Fibroblast of the aortic adventitia (primary cell): ENCODE data around the gene FGF12. TPM values are rescaled to one million over a fixed set of nuclear protein-coding genes. Genes with fewer than 3 reads are reported as not detected.
"Not testable (repeated sequence)": the region's sequence is repeated elsewhere in the genome, so short reads cannot be mapped to it uniquely, and the experiment has no call there.

Experiments used
- DNase-seq: peaks from one replicate; pipeline ENCODE4 v3.0.0-alpha.2; 2010; ENCODE audit warnings: low read depth
- H3K4me3 ChIP-seq: 2 replicates; pipeline ENCODE4 v1.5.1; 2011; ENCODE audit warnings: low read depth, mild to moderate bottlenecking, control low read depth, low read length, moderate library complexity
- total RNA-seq: library from RNA; depleted of rRNA; stranded (reverse); fragments of >200 nt; gene quantifications from 2 replicates; pipeline ENCODE4 v1.2.3, GENCODE V29; 2012; ENCODE audit warnings: low replicate concordance
- TF ChIP-seq, protein P1 (sequence below): IDR thresholded peaks from 2 replicates; pipeline ENCODE4 v1.5.1; 2011; ENCODE audit warnings: mild to moderate bottlenecking, low read length, control low read depth, inconsistent platforms; ENCODE audit not compliant: insufficient read depth

FGF12 gene
- total RNA-seq, 1 donor, result 0.36 TPM

GRCh38 chr3:192747145-192747544 is 19.8 kb upstream of the FGF12 start:
- TF ChIP-seq, protein P1, sequence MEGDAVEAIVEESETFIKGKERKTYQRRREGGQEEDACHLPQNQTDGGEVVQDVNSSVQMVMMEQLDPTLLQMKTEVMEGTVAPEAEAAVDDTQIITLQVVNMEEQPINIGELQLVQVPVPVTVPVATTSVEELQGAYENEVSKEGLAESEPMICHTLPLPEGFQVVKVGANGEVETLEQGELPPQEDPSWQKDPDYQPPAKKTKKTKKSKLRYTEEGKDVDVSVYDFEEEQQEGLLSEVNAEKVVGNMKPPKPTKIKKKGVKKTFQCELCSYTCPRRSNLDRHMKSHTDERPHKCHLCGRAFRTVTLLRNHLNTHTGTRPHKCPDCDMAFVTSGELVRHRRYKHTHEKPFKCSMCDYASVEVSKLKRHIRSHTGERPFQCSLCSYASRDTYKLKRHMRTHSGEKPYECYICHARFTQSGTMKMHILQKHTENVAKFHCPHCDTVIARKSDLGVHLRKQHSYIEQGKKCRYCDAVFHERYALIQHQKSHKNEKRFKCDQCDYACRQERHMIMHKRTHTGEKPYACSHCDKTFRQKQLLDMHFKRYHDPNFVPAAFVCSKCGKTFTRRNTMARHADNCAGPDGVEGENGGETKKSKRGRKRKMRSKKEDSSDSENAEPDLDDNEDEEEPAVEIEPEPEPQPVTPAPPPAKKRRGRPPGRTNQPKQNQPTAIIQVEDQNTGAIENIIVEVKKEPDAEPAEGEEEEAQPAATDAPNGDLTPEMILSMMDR, result no peak
- DNase-seq, result no peak

DNA sequence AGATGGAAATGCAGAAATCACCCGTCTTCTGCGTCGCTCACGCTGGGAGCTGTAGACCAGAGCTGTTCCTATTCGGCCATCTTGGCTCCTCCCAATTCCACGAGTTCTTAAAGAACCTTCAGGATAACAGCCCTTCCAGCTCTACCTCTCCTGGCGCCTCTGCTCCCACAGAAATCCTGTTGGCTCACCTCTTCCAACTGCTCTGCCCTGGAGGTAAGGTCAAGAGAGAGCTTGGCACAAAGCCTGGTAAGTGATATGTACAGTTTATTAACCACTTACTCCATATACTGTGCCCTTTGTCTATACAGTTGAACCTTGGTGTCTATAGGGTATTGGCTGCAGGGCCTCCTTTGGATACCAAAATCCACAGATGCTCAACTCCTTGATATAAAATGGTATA is 17.8 kb upstream of the FGF12 start:
- TF ChIP-seq, protein P1, result no peak
- no peak overlapping the region for H3K4me3 ChIP-seq
- no peak for DNase-seq

More at GRCh38 chr3:192747145-192747544, 19.8 kb upstream of the FGF12 start:
- H3K4me3 ChIP-seq, result no peak overlapping the region

DNA sequence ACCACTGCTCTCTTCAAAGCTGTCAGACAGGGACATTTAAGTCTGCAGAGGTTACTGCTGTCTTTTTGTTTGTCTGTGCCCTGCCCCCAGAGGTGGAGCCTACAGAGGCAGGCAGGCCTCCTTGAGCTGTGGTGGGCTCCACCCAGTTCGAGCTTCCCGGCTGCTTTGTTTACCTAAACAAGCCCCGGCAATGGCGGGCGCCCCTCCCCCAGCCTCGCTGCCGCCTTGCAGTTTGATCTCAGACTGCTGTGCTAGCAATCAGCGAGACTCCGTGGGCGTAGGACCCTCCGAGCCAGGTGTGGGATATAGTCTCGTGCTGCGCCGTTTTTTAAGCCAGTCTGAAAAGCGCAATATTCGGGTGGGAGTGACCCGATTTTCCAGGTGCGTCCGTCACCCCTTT is 17.3 kb upstream of the FGF12 start:
- not testable (repeated sequence) for H3K4me3 ChIP-seq, DNase-seq

- TF ChIP-seq, protein P1, result no peak
- no peak for DNase-seq
- H3K4me3 ChIP-seq, result no peak overlapping the region
These were observed 10.2 kb upstream of the FGF12 start for GRCh38 chr3:192737506-192737905.

DNA sequence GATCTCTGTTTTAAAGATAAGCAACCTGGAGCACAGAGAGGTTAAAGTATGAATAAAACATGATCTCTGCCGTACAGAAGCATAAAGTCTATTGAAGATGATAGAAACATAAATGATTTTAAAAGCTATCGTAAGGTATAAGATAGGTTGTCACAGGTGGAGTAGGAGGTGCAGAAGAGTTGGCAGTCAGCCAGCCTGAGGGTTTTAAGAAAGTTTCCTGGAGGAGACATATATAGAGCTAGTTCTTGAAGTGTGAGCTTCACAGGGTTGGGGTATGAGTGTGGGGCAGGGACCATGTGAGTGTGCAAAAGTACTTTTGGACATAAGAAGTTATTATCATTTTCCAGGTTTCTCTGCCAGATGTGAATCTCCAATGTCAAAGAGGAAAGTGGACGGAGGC is 3.9 kb upstream of the FGF12 start:
- TF ChIP-seq, protein P1, result no peak
- H3K4me3 ChIP-seq, result no peak overlapping the region
- no peak for DNase-seq

DNA sequence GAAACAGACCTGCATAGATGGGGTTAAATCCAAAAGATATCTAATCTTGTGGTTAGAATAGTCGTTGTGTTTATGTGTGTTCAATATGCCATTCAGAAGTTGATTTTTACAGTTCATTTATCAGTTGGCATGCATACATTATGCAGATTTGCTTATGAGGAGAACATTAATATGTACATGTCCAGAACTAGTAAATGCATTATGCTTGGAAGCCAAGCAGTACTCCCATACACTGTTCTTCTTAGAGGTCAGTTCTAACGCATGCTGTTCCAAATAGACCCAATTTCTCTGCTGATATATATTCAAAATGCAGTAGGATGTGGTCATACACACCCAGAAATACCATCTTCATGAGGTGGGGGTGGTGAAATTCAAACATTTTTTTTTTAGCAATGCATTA is 956 bp downstream of the FGF12 start:
- no peak for DNase-seq
- TF ChIP-seq, protein P1, result no peak
- no peak overlapping the region for H3K4me3 ChIP-seq

- TF ChIP-seq, protein P1, result no peak
- DNase-seq, result no peak
- H3K4me3 ChIP-seq, result no peak overlapping the region
These were observed 7.4 kb downstream of the FGF12 start for GRCh38 chr3:192719964-192720363.
